NCI-H2196 treated with DMSO at 0.1 percent for 48 hours (cell line): ENCODE data around the gene HECTD2.
"Not testable (repeated sequence)": the region's sequence is repeated elsewhere in the genome, so short reads cannot be mapped to it uniquely, and the experiment has no call there.

Experiments used
- DNase-seq: peaks from one replicate; lab custom pipeline; 2025; ENCODE audit not compliant: unreplicated experiment; lab: John Stamatoyannopoulos, UW

HECTD2 gene

GRCh38 chr10:91472911-91473310 lies 62.8 kb downstream of the HECTD2 start:
- no peak for DNase-seq

GRCh38 chr10:91474009-91474408 lies 63.9 kb downstream of the HECTD2 start:
- DNase-seq, result no peak

GRCh38 chr10:91477236-91477635 lies 67.1 kb downstream of the HECTD2 start:
- DNase-seq, result no peak

GRCh38 chr10:91479583-91479982 lies 69.4 kb downstream of the HECTD2 start:
- DNase-seq, result no peak

GRCh38 chr10:91487911-91488582 lies 77.9 kb downstream of the HECTD2 start:
- no peak for DNase-seq

- no peak for DNase-seq
These were observed 83.2 kb downstream of the HECTD2 start for GRCh38 chr10:91493313-91493712.

- no peak for DNase-seq
These were observed 85.3 kb downstream of the HECTD2 start for GRCh38 chr10:91495402-91495801.

- no peak for DNase-seq
These were observed 85.9 kb downstream of the HECTD2 start for GRCh38 chr10:91496016-91496415.

- DNase-seq, result no peak
These were observed 101.6 kb downstream of the HECTD2 start for GRCh38 chr10:91511549-91512330.

GRCh38 chr10:91512458-91512857 lies 102.3 kb downstream of the HECTD2 start:
- DNase-seq, result no peak

- no peak for DNase-seq
These were observed 103.7 kb downstream of the HECTD2 start for GRCh38 chr10:91513598-91514424.

GRCh38 chr10:91514787-91515186 lies 104.6 kb downstream of the HECTD2 start:
- no peak for DNase-seq

- DNase-seq, result no peak
These were observed 107.2 kb downstream of the HECTD2 start for GRCh38 chr10:91517394-91517793.

- no peak for DNase-seq
These were observed 109.9 kb downstream of the HECTD2 start for GRCh38 chr10:91519899-91520514.

- no peak for DNase-seq
These were observed 110.5 kb downstream of the HECTD2 start for GRCh38 chr10:91520661-91521060.

GRCh38 chr10:91521439-91521838 lies 111.3 kb downstream of the HECTD2 start:
- no peak for DNase-seq

GRCh38 chr10:91525896-91526712 lies 116.0 kb downstream of the HECTD2 start:
- no peak for DNase-seq

GRCh38 chr10:91528080-91528479 lies 117.9 kb downstream of the HECTD2 start:
- no peak for DNase-seq

GRCh38 chr10:91528768-91529167 lies 118.6 kb downstream of the HECTD2 start:
- DNase-seq, result no peak

- DNase-seq, result not testable (repeated sequence)
These were observed 124.6 kb downstream of the HECTD2 start for GRCh38 chr10:91534789-91535188.
